Measurements from ENCODE around the gene BTN1A1.
"Not testable (repeated sequence)": the region's sequence is repeated elsewhere in the genome, so short reads cannot be mapped to it uniquely, and the experiment has no call there.

BTN1A1 gene

DNA sequence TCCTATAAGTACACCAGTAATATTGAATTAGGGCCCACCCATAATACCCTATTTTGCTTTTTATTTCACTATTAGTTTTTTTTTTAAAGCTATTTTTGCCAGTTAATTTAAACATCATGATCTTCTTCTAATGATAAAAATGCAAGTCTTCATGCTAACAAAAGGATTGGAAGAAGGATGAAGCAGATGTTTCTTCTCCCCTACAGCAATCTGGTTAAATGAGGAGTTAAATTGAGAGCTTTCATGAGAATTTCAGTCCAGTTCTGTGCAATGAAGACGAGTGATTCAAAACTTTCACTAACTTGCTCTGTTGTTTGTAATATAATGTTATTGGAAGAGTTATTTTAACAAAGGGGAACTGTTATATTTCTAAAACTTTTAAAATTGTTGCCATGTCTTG is 41.5 kb downstream of the BTN1A1 start:
- FAIRE-seq, result no peak

GRCh38 chr6:26543953-26544352 is 43.9 kb downstream of the BTN1A1 start:
- peak; percentile 51 for FAIRE-seq

DNA sequence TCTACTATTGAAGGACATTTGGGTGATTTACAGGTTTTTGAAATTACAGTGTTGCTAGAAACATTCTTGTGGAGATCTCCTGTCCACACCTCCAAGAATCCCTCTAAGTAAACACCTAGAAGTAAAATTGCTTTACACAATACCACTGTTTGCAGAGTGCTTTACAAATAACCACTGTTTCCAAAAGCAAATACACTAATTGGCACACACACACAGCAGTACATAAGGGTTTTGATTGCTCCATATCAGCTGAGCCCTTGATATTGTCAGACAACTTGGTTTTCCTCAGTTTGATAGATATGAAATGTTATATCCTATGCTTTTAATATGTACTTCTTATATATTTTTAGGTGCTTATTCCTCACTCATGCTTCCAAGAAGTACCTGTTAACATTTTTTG is 44.4 kb downstream of the BTN1A1 start:
- no peak for FAIRE-seq

- FAIRE-seq, result no peak
Observed at GRCh38 chr6:26545627-26546026, 45.5 kb downstream of the BTN1A1 start.

DNA sequence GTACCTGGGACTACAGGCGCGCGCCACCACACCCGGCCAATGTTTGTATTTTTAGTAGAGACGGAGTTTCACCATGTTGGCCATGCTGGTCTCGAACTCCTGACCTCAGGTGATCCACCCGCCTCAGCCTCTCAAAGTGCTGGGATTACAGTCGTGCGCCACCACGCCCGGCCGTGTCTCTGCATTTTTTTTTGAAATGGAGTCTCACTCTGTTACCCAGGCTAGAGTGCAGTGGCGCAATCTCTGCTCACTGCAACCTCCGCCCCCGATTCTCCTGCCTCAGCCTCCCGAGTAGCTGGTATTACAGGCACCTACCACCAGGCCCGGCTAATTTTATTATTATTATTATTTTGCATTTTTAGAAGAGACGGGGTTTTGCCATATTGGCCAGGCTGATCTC is 47.3 kb downstream of the BTN1A1 start:
- FAIRE-seq, result not testable (repeated sequence)

DNA sequence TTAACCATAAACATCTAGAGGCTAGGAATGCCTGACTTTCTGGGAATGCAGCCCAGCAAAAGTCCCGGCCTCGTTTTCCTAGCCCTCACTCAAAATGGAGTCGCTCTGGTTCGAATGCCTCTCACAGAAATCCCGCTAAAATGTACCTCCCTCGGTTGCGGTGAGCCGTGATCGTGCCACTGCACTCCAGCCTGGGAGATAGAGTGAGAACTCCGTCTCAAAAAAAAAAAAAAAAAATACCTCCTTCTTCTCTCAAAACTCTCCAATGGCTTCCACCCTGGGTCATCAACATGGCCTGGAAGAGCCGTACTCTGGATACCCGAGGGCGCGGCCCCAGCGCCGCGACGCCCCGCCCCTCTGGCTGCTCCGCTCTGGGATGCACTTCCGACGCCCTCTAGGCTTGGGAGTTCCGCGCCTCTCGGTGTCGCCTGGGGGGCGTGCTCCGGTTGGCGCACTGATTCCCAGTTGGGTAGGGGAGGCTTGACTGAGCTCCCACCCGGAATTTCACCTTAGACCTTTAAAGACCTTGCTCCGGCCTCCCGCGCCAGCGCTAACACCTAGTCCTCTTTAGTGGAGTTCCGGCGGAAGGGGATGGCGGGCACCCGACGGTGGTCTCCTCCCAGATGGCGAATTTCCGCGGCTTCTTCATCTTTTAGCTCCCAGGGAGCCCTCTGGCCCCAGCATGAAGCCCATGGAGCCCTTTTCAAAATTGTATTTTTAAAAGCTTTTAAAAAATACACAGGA is 50.3 kb downstream of the BTN1A1 start:
- no peak for FAIRE-seq

GRCh38 chr6:26552205-26552604 is 52.1 kb downstream of the BTN1A1 start:
- FAIRE-seq, result no peak

GRCh38 chr6:26552640-26553188 is 52.6 kb downstream of the BTN1A1 start:
- no peak for FAIRE-seq

DNA sequence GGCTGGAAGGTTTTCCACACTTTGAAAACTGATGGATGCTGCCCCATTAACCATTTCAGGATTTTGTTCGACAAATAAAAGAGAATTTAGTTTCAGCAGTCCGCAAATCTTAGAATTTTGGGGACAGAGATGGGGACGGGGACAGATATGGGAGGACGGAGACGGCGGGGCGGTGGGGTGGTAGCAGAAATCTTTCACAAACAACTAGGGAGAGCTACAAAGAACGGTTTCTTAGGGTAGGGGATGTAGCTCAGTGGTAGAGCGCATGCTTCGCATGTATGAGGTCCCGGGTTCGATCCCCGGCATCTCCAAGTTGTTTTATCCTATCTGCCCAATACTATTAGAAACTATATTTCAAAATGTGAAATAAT is 53.1 kb downstream of the BTN1A1 start:
- no peak for FAIRE-seq

GRCh38 chr6:26553635-26554446 is 53.7 kb downstream of the BTN1A1 start:
- FAIRE-seq, result peak; percentile 92

DNA sequence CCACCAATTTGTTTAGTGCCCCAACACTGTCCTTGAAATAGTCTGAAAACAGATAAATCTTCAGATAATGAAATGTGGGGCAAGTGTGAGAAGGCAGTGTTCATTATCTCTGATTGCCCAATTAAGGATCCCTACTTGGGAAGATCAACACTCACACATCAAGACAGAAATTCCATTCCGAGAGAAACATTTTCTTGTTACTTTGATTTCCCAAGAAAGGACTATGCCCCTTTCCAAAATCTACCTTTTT is 54.3 kb downstream of the BTN1A1 start:
- no peak for FAIRE-seq

- FAIRE-seq, result peak; percentile 86
Observed at GRCh38 chr6:26554697-26555504, 54.8 kb downstream of the BTN1A1 start.

DNA sequence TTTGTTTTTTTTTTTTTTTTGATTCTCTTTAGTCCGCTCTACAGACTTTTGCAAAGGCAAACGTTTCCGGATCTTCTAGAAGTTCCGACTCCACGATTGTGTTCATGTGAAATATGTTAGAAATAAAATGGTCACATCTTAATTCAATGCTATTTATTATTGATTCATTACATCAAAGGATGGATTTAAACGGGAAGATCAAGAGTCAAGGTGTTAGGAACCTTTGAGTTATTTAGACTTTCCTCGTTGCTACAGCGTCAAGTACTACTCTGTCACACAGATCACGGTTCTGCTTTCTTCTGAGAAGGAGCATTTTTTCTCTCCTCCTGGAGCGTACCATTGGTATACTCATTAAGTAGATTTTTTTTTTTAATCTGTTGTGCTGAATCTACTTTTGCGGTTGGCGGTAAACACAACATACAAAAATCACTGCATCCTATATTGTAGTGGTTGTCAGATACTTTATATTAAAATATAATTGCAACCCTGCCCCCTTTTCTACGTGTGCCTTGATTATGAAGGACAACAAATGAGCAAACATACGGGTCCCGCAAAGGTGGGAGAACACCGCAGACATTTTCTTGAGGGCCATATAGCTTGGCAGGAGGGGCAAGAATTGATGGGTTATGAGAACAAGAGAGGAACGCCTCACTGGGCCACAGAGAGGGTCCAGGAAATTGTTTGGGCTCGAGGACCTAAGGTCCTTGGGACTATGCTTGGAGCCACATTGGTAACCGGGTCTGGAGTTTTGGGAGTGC is 55.6 kb downstream of the BTN1A1 start:
- peak; percentile 19 for FAIRE-seq

DNA sequence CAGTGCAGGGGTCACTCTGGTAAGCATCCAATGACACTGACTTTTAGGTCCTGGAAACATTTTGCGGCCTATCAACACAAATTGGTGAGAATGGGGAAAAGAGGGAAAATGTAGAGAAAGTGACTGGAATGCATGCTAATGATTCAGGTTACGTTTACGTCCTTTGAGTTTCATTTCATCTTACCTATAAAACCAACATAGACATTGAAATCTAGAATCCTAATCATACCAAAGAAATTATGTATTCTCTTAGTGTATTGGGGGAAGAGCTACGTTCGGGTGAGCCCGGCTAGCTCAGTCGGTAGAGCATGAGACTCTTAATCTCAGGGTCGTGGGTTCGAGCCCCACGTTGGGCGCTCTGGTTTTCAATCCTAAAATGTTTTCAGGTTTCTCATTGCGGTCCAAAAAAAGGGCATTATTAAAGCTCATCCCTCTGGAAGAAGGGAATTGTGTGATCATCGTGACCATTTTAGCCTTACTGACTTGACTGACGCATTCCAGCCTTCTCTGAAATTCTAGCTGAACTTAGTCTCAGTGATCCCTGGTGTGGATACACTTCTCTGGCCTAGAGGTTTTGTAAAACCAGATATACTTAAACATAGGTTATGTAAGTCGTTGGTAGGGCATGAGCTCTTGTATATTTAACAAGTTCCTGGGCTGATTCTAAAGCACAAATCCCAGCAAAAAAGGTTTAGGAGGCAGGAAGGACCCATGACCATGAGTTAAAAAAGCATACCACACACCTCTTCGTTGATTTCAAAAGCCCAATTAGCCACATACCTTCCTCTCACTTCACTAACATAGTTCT is 56.4 kb downstream of the BTN1A1 start:
- peak; percentile 99 for FAIRE-seq
